H7 (cell line): ENCODE measurements around the gene PAK2. TPM values are rescaled to one million over a fixed set of nuclear protein-coding genes. Genes with fewer than 3 reads are reported as not detected.
"Not testable (repeated sequence)": the region's sequence is repeated elsewhere in the genome, so short reads cannot be mapped to it uniquely, and the experiment has no call there.

Experiments
- DNase-seq: peaks from one replicate; pipeline ENCODE4 v3.0.0; 2012
- H3K27me3 ChIP-seq: 2 replicates; pipeline ENCODE4 v1.6.0; 2011; ENCODE audit warnings: mild to moderate bottlenecking, low read length; ENCODE audit not compliant: control insufficient read depth, insufficient read depth
- H3K36me3 ChIP-seq: replicated peaks from 2 replicates; pipeline ENCODE4 v1.5.1; 2011; ENCODE audit warnings: low read length; ENCODE audit not compliant: control insufficient read depth, insufficient read depth
- H3K4me3 ChIP-seq: 2 replicates; pipeline ENCODE4 v1.5.1; 2011; ENCODE audit warnings: low read depth, mild to moderate bottlenecking, control low read depth, low read length, moderate library complexity; ENCODE audit not compliant: insufficient read depth
- total RNA-seq: library from RNA; depleted of rRNA; stranded (reverse); fragments of >200 nt; shearing (Covaris generic); gene quantifications from 2 replicates; pipeline ENCODE4 v1.2.3, GENCODE V29; 2014

Gene PAK2
- total RNA-seq, 1 experiment from 2014 or later: 20.0 TPM

GRCh38 chr3:196788528-196788927 lies 48.9 kb downstream of the PAK2 start:
- DNase-seq: peak; percentile 37

GRCh38 chr3:196789885-196790359 lies 50.3 kb downstream of the PAK2 start:
- no peaks in the 10 kb centered on the region for H3K27me3 ChIP-seq
- no peak for DNase-seq
- no peak overlapping the region for H3K4me3 ChIP-seq
- peaks cover 2% of the 10 kb centered on the region for H3K36me3 ChIP-seq

More at GRCh38 chr3:196788528-196788927, 48.9 kb downstream of the PAK2 start:
- Histone ChIP-seq H3K27me3 (no peaks in the 10 kb centered on the region), H3K36me3 (peaks cover 2% of the 10 kb centered on the region; the same call in 1 of the 2 replicates), H3K4me3 (no peak overlapping the region)

GRCh38 chr3:196790636-196791035 lies 51.0 kb downstream of the PAK2 start:
- Histone ChIP-seq H3K4me3 (no peak overlapping the region), H3K36me3 (peaks cover 2% of the 10 kb centered on the region), H3K27me3 (no peaks in the 10 kb centered on the region)
- no peak for DNase-seq

GRCh38 chr3:196792771-196793170 lies 53.1 kb downstream of the PAK2 start:
- peaks cover 2% of the 10 kb centered on the region for H3K36me3 ChIP-seq
- DNase-seq: peak; percentile 26

GRCh38 chr3:196793246-196793645 lies 53.6 kb downstream of the PAK2 start:
- DNase-seq: peak; percentile 32

More at GRCh38 chr3:196792771-196793170, 53.1 kb downstream of the PAK2 start:
- Histone ChIP-seq H3K27me3 (no peaks in the 10 kb centered on the region), H3K4me3 (no peak overlapping the region)

GRCh38 chr3:196794467-196794866 lies 54.8 kb downstream of the PAK2 start:
- Histone ChIP-seq H3K36me3 (peaks cover 2% of the 10 kb centered on the region), H3K27me3 (no peaks in the 10 kb centered on the region), H3K4me3 (no peak overlapping the region)
- no peak for DNase-seq

More at GRCh38 chr3:196793246-196793645, 53.6 kb downstream of the PAK2 start:
- Histone ChIP-seq H3K4me3 (no peak overlapping the region), H3K36me3 (peaks cover 2% of the 10 kb centered on the region), H3K27me3 (no peaks in the 10 kb centered on the region)

GRCh38 chr3:196796317-196796716 lies 56.7 kb downstream of the PAK2 start:
- peaks cover 2% of the 10 kb centered on the region for H3K36me3 ChIP-seq
- no peaks in the 10 kb centered on the region for H3K27me3 ChIP-seq
- no peak for DNase-seq
- no peak overlapping the region for H3K4me3 ChIP-seq

- H3K36me3 ChIP-seq: peaks cover 1% of the 10 kb centered on the region
- no peak overlapping the region for H3K4me3 ChIP-seq
- DNase-seq: no peak
- no peaks in the 10 kb centered on the region for H3K27me3 ChIP-seq
Observed at GRCh38 chr3:196800742-196801434, 61.2 kb downstream of the PAK2 start.

- peaks cover 6% of the 10 kb centered on the region for H3K36me3 ChIP-seq
- no peaks in the 10 kb centered on the region for H3K27me3 ChIP-seq
- no peak for DNase-seq
- H3K4me3 ChIP-seq: no peak overlapping the region
Observed at GRCh38 chr3:196803891-196804468, 64.3 kb downstream of the PAK2 start.

GRCh38 chr3:196804773-196805172 lies 65.1 kb downstream of the PAK2 start:
- Histone ChIP-seq H3K4me3 (no peak overlapping the region), H3K27me3 (no peaks in the 10 kb centered on the region), H3K36me3 (peaks cover 6% of the 10 kb centered on the region)
- DNase-seq: no peak

GRCh38 chr3:196810963-196811581 lies 71.4 kb downstream of the PAK2 start:
- no peak overlapping the region for H3K4me3 ChIP-seq
- no peak for DNase-seq
- peaks cover 8% of the 10 kb centered on the region for H3K36me3 ChIP-seq
- no peaks in the 10 kb centered on the region for H3K27me3 ChIP-seq

- peaks cover 3% of the 10 kb centered on the region for H3K36me3 ChIP-seq
- H3K4me3 ChIP-seq: no peak overlapping the region
- DNase-seq: no peak
- no peaks in the 10 kb centered on the region for H3K27me3 ChIP-seq
Observed at GRCh38 chr3:196812853-196813252, 73.2 kb downstream of the PAK2 start.

- Histone ChIP-seq H3K4me3 (no peak overlapping the region), H3K36me3 (peaks cover 6% of the 10 kb centered on the region), H3K27me3 (no peaks in the 10 kb centered on the region)
- no peak for DNase-seq
Observed at GRCh38 chr3:196813903-196814302, 74.2 kb downstream of the PAK2 start.

- Histone ChIP-seq H3K4me3 (no peak overlapping the region), H3K27me3 (no peaks in the 10 kb centered on the region), H3K36me3 (peaks cover 28% of the 10 kb centered on the region)
- no peak for DNase-seq
Observed at GRCh38 chr3:196821806-196822355, 82.2 kb downstream of the PAK2 start.

- not testable (repeated sequence) for H3K4me3 ChIP-seq, H3K27me3 ChIP-seq, H3K36me3 ChIP-seq, DNase-seq
Observed at GRCh38 chr3:196829651-196830050, 90.0 kb downstream of the PAK2 start.
